HG03066 (cell line): ENCODE measurements around the gene BIRC2.
"Not testable (repeated sequence)": the region's sequence is repeated elsewhere in the genome, so short reads cannot be mapped to it uniquely, and the experiment has no call there.

Experiments used
- ATAC-seq: cut with Tn5 transposase; IDR thresholded peaks from one replicate; pipeline ENCODE4 v1.9.1; 2021; ENCODE audit warnings: low read depth; ENCODE audit not compliant: unreplicated experiment

Gene BIRC2

GRCh38 chr11:102368472-102368871, 21.5 kb downstream of the BIRC2 start:
- ATAC-seq = peak; percentile 100

GRCh38 chr11:102374633-102375424, 27.8 kb downstream of the BIRC2 start:
- not testable (repeated sequence) for ATAC-seq

- no peak for ATAC-seq
These were observed 28.8 kb downstream of the BIRC2 start for GRCh38 chr11:102375720-102376399.

DNA sequence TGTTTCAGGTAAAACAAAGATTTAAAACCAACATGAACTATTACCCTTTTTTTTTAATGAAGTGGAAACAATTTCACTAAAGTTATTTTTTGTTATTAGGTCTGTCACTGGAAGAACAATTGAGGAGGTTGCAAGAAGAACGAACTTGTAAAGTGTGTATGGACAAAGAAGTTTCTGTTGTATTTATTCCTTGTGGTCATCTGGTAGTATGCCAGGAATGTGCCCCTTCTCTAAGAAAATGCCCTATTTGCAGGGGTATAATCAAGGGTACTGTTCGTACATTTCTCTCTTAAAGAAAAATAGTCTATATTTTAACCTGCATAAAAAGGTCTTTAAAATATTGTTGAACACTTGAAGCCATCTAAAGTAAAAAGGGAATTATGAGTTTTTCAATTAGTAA, 30.9 kb downstream of the BIRC2 start:
- ATAC-seq = no peak

DNA sequence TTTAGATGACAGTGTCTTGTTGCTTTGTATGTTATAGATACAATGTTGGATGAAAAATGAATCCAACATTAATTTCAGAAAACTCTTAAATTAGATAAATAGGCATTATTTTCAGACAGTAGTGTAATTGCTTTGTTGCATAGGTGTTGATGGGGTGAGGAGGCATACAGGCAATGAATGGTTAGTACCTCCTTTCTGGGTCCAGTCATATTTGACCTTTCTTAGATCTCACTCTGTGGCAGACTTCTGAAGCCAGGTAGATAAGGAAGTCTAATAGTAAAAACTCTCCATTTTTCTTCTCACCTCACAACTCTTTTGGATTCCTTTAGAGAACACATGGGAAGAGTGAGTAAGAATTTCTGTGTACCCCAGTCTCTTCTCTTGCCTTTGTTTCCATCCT, 31.8 kb downstream of the BIRC2 start:
- no peak for ATAC-seq

DNA sequence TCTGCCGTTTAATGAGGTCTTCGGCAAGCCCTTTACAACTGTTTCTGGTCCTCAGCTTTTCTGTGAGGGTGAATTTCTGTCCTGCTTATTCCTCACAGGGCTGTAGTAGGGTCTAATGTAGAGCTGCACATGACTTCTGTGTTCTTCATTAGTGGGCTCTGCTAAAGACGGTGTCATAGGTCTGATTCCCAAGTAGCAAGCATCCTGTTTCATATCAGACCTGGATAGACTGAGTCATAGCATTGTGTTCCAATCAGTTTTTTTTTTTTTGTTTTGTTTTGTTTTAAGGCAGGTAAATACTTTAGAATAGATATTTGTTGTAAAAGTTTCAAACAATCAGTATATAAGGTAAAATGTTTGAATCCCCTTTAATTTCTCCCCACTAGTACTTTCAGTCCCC, 35.4 kb downstream of the BIRC2 start:
- ATAC-seq = no peak

GRCh38 chr11:102383839-102384238, 36.8 kb downstream of the BIRC2 start:
- no peak for ATAC-seq

- no peak for ATAC-seq
These were observed 37.5 kb downstream of the BIRC2 start for GRCh38 chr11:102384419-102385079.

- no peak for ATAC-seq
These were observed 38.3 kb downstream of the BIRC2 start for GRCh38 chr11:102385085-102386007.

- no peak for ATAC-seq
These were observed 39.2 kb downstream of the BIRC2 start for GRCh38 chr11:102386136-102386734.

GRCh38 chr11:102387043-102387781, 40.2 kb downstream of the BIRC2 start:
- no peak for ATAC-seq

- ATAC-seq = no peak
These were observed 42.2 kb downstream of the BIRC2 start for GRCh38 chr11:102389253-102389652.

GRCh38 chr11:102390667-102391465, 43.9 kb downstream of the BIRC2 start:
- ATAC-seq = peak; percentile 77

DNA sequence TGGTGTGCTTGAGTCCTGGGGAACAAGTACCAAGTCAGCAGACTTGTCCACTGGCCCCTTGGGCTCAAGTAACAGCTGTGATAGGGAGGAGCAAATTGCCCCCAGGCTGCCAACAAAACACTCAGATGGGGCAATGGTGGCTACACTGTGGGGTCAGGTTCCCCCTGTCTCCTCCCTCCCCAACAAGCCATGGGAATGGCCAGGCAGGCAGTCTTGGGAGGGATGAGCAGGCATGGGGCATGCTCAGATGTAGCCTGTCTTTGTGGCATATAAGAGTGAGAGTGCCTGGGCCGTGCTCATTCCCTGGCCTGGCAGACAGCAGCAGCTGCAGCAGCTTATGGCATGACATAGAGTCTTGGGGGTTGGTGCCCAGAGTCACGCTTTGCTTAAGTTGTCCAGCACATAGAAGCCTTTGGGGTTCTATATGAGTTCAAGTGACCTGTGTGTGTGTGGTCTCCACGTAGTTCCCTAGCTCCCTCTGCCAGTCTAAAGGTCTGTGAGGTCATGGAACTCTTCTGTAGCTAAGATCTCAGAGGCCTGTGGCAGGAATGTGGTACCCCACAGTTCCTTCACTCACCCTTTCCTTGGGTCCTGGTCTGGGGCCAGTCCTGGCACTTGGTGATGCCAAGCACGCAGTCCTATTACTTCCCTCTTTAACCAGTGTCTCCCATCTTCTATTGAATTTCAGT, 44.7 kb downstream of the BIRC2 start:
- ATAC-seq = no peak

GRCh38 chr11:102393272-102393730, 46.3 kb downstream of the BIRC2 start:
- ATAC-seq = no peak

DNA sequence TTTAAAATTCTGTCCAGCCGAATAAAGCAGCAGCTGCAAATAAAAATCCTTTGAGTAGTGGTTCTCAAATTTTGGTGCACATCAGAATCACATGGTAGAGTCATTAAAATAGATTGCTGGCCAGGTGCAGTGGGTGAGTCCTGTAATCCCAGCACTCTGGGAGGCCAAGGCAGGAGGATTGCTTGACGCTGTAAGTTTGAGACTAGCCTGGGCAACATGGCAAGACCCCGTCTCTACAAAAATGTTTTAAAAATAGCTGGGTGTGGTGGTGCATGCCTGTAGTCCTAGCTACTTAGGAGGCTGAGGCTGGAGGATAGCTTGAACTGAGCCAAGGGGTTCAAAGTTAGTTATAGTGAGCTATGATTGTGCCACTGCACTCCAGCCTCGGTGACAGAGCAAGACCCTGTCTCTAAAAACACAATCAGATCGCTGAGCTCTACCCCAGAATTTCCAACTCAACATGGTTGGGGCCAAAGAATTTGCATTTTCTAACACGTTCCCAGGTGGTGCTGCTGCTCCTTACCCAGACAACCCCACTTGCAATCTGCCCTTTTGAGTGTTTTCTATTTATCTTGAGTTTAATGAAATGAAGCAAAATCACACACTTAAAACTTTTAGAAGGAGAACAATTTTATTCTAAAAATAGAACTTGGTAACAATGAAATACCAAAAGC, 48.8 kb downstream of the BIRC2 start:
- ATAC-seq = no peak
